ENCODE data around the gene ERVK3-1. TPM values are rescaled to one million over a fixed set of nuclear protein-coding genes. Genes with fewer than 3 reads are reported as not detected.

ERVK3-1 gene
- polyA plus RNA-seq, 1 experiment, result 44.5 TPM

DNA sequence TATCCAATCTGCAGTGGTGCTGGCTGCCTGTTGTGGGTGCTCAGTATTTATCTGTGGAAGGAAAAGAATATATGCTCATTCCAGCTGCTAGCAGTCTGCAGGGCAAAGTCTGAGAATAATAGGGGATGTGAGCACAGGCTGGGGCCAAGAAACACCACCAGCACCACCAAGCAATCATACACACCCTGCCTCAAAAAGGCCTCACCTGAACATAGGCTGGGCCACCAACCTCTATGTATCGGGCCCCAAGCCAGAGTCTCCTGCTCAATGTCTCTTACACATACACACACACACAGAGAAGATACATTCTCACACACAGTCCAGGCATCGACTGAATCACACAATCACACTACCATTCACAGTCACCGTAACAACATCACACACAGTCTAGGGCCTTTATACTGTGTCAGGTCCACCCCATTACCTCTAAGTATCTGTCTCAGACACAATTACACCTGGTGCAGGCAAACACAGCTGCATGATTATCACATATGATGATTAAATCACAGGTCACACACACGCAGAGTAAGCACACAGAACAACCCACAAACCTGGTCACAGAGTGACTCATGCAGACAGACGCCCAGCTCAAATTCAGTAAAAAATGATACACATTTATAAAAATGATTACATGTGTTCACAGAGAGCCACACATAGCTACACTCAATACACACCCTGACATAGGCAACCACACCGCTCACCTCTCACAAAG, 20.3 kb downstream of the ERVK3-1 start:
- POLR2A ChIA-PET, result interaction anchor here (0.8 to 1.5 kb wide), 2 partner anchors 20 to 37 kb away, joined by 3 to 7 read pairs; partner anchors contain the start of genes ERVK3-1 and ZNF497
- H3K4me3 ChIP-seq (ENCODE audit: low read depth, low read length), result peak overlapping the region; percentile 96
- no peak overlapping the region for H3K27ac ChIP-seq (ENCODE audit: low read depth, low read length)

DNA sequence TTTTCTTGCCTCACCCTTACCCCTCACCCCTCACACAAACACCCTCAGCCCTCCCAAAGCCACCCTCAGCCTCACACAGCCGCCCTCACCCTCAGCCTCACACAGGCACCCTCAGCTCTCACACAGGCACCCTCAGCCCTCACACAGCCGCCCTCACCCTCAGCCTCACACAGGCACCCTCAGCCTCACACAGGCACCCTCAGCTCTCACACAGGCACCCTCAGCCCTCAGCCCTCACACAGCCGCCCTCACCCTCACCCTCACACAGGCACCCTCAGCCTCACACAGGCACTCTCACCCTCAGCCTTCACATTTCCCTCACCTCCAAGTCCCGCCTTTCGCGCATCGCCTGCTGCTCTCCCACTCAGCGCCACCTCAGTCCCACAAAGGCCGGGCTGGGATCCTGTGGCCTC, 21.3 kb downstream of the ERVK3-1 start:
- ChIA-PET CTCF (no interaction called here), POLR2A (interaction anchor here (0.7 to 1.5 kb wide), 7 partner anchors 21 to 217 kb away, joined by 3 to 9 read pairs (median 4); partner anchors contain the start of genes ERVK3-1, TRIM28, ZBTB45 and ZNF497)
- TF ChIP-seq, protein P1, sequence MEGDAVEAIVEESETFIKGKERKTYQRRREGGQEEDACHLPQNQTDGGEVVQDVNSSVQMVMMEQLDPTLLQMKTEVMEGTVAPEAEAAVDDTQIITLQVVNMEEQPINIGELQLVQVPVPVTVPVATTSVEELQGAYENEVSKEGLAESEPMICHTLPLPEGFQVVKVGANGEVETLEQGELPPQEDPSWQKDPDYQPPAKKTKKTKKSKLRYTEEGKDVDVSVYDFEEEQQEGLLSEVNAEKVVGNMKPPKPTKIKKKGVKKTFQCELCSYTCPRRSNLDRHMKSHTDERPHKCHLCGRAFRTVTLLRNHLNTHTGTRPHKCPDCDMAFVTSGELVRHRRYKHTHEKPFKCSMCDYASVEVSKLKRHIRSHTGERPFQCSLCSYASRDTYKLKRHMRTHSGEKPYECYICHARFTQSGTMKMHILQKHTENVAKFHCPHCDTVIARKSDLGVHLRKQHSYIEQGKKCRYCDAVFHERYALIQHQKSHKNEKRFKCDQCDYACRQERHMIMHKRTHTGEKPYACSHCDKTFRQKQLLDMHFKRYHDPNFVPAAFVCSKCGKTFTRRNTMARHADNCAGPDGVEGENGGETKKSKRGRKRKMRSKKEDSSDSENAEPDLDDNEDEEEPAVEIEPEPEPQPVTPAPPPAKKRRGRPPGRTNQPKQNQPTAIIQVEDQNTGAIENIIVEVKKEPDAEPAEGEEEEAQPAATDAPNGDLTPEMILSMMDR (IDR thresholded peaks at IDR 0.05; ENCODE audit: low read depth, low read length), result no peak
- Histone ChIP-seq H3K27me3 (ENCODE audit: control insufficient read depth, insufficient read depth, low read length) (no peaks in the 10 kb centered on the region), H3K27ac (ENCODE audit: low read depth, low read length) (peak overlapping the region; percentile 39), H3K9me3 (ENCODE audit: control insufficient read depth, insufficient read depth, low read length) (no peaks in the 10 kb centered on the region; the same call in 1 of the 2 replicates), H3K4me3 (ENCODE audit: low read depth, low read length) (peak overlapping the region; percentile 96)
- no peak for DNase-seq (ENCODE audit: low read depth, low spot score)

More for the DNA sequence above, 20.3 kb downstream of the ERVK3-1 start:
- CTCF ChIA-PET, result no interaction called here
- DNase-seq (ENCODE audit: low read depth, low spot score), result no peak
- TF ChIP-seq, protein P1 (IDR thresholded peaks at IDR 0.05; ENCODE audit: low read depth, low read length), result no peak
- no peaks in the 10 kb centered on the region for H3K27me3 ChIP-seq (ENCODE audit: control insufficient read depth, insufficient read depth, low read length)
- no peaks in the 10 kb centered on the region; the same call in 1 of the 2 replicates for H3K9me3 ChIP-seq (ENCODE audit: control insufficient read depth, insufficient read depth, low read length)

DNA sequence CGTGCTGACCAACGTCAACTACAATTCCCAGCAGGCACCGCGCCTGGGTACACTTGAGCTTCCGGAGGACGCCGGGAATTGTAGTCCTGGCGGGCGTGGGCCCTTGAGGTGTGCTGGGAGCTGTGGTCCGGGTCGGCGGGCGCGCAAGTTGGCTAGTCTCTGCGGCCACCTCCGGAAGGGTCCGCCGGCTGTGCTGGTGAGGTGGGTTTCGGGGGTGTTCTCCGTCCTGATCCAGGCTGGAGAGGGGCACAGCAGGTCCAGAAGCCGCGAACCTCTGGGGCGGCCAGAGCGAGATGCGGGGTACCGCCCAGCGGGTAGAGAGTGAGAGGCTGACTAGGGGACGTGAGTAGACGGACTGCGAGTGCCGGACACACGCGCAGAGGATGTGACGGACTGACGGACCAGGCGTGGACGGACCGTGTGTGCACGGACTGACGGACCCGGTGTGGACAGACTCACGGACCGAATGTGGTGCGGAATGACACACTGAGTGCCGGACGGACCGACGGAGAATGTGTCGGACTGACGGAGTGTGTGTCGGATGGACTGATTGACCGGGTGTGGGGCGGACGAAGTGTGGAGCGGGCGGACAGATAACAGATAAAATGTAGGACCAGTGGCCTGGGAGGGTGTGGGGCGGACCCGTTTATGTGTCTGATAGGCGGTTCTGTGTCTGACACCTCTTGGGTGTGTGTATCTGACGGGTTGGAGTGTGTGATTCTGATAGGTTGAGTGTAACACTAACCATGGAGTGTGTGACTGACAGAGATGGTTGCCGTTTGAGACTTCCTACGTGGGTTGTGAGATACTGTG, 21.9 kb downstream of the ERVK3-1 start, which contains the start of gene ZSCAN22:
TSS of gene ZSCAN22 (plus strand) at position 81 of the 813 bp plus-strand sequence. CDS start 7,809 bp downstream, outside the sequence.
- POLR2A ChIA-PET, result interaction anchor here (0.7 to 1.5 kb wide), 6 partner anchors 20 to 217 kb away, joined by 3 to 9 read pairs (median 4); partner anchors contain the start of genes TRIM28, ZBTB45, ZNF497 and ZNF584
- Histone ChIP-seq H3K27ac (ENCODE audit: low read depth, low read length) (peak within 1 kb of the TSS; percentile 73), H3K9me3 (ENCODE audit: control insufficient read depth, insufficient read depth, low read length) (no peaks in the 10 kb centered on the region; the same call in 1 of the 2 replicates), H3K4me3 (ENCODE audit: low read depth, low read length) (peak within 1 kb of the TSS; percentile 96), H3K27me3 (ENCODE audit: control insufficient read depth, insufficient read depth, low read length) (no peaks in the 10 kb centered on the region)
- TF ChIP-seq, protein P1 (IDR thresholded peaks at IDR 0.05; ENCODE audit: low read depth, low read length), result no peak
- CTCF ChIA-PET, result no interaction called here
- DNase-seq (ENCODE audit: low read depth, low spot score), result peak; percentile 81

DNA sequence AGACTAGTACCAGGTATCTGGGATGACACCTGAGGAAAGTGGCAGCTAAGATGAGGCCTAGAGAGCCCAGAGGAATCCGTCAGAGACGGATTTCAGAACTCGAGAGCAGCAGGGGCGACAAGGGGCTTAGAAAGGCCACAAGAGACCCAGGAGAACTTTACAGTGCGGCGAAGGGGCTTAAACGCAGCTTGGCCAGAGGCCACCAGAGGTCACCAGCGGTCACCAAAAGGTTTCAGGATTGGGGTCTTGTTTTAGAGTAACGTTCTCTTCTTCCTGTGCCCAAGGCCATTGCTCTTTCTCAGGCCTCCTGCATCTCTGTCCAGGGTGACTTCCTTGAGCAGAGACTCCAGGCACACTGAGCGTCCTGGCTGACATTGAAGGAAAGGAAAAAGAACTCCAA, 23.8 kb downstream of the ERVK3-1 start:
- ChIA-PET CTCF (no interaction called here), POLR2A (no interaction called here)
- Histone ChIP-seq H3K27ac (ENCODE audit: low read depth, low read length) (no peak overlapping the region), H3K9me3 (ENCODE audit: control insufficient read depth, insufficient read depth, low read length) (no peaks in the 10 kb centered on the region; the same call in 1 of the 2 replicates), H3K27me3 (ENCODE audit: control insufficient read depth, insufficient read depth, low read length) (no peaks in the 10 kb centered on the region), H3K4me3 (ENCODE audit: low read depth, low read length) (no peak overlapping the region)
- TF ChIP-seq, protein P1 (IDR thresholded peaks at IDR 0.05; ENCODE audit: low read depth, low read length), result no peak
- DNase-seq (ENCODE audit: low read depth, low spot score), result no peak
